Gastroesophageal sphincter (tissue), 4 donors: ENCODE results near the gene OLA1. TPM values are rescaled to one million over a fixed set of nuclear protein-coding genes. Genes with fewer than 3 reads are reported as not detected.

Experiments
- ATAC-seq: fragments of 150-250 bp; one replicate; pipeline ENCODE4 v1.9.1; 2016; ENCODE audit warnings: mild to moderate bottlenecking, moderate library complexity
- H3K27ac ChIP-seq, 4 donors: fragments of 200-600 bp; sonication (generic) in 3 of 4; 1 replicate in 3 of 4; 2 replicates in 1 of 4; pipeline ENCODE4 v1.5.1; 2016 to 2019
- H3K27me3 ChIP-seq: fragments of 200-600 bp; sonication (generic); one replicate; pipeline ENCODE4 v1.5.1; 2019
- H3K36me3 ChIP-seq, 2 donors: fragments of 200-600 bp; sonication (generic); one replicate each; pipeline ENCODE4 v1.5.1; 2019; ENCODE audit warnings: control low read depth in 1 of 2
- H3K4me1 ChIP-seq, 3 donors: fragments of 200-600 bp; sonication (generic); 1 replicate in 2 of 3; 2 replicates in 1 of 3; pipeline ENCODE4 v1.5.1; 2016 to 2019; ENCODE audit warnings: control low read depth in 2 of 3
- H3K4me3 ChIP-seq, 2 donors: fragments of 200-600 bp; sonication (generic); one replicate each; pipeline ENCODE4 v1.5.1; 2019; ENCODE audit warnings: mild to moderate bottlenecking in 1 of 2, moderate library complexity in 1 of 2
- H3K9me3 ChIP-seq, 3 donors: fragments of 200-600 bp; sonication (generic); one replicate each; pipeline ENCODE4 v1.5.1; 2017 to 2019; ENCODE audit warnings: control low read depth in 2 of 3
- EP300 ChIP-seq: sonication (generic); formaldehyde crosslinking; IDR thresholded peaks from one replicate; pipeline ENCODE4 v1.6.1; 2017; ENCODE audit warnings: antibody characterized with exemption, mild to moderate bottlenecking
- POLR2A ChIP-seq, 2 donors: fragments of 450-650 bp; IDR thresholded peaks; one replicate each; pipeline ENCODE4 v1.6.1; 2017; ENCODE audit warnings: antibody characterized with exemption in 2 of 2, mild to moderate bottlenecking in 2 of 2, moderate library complexity in 1 of 2
- POLR2AphosphoS5 ChIP-seq: sonication (generic); formaldehyde crosslinking; IDR thresholded peaks from one replicate; pipeline ENCODE4 v1.6.1; 2017; ENCODE audit warnings: antibody characterized with exemption
- WGBS, 2 donors: methylation state at CpG; one replicate each; pipeline ENCODE4 v1.1.5; 2018; ENCODE audit warnings: low coverage in 1 of 2; 5-methylcytosine and 5-hydroxymethylcytosine counted together
- total RNA-seq, 4 donors: library from RNA; depleted of rRNA; stranded (reverse); fragments of >200 nt; gene quantifications; one replicate each; pipeline ENCODE4 v1.1.0, GENCODE V29; 2016
- TF ChIP-seq, protein P1 (sequence below), 4 experiments: fragments of 200-600 bp in 2 of 4; fragments of 450-650 bp in 2 of 4; sonication (generic) in 1 of 4; IDR thresholded peaks; one replicate each; pipeline ENCODE4 v1.5.1; 2017 to 2019; ENCODE audit warnings: antibody characterized with exemption in 4 of 4, mild to moderate bottlenecking in 2 of 4, moderate library complexity in 2 of 4

Gene OLA1
- total RNA-seq, 4 donors from 2014 or later = 57.1 to 90.4 (median 72.1) TPM

DNA sequence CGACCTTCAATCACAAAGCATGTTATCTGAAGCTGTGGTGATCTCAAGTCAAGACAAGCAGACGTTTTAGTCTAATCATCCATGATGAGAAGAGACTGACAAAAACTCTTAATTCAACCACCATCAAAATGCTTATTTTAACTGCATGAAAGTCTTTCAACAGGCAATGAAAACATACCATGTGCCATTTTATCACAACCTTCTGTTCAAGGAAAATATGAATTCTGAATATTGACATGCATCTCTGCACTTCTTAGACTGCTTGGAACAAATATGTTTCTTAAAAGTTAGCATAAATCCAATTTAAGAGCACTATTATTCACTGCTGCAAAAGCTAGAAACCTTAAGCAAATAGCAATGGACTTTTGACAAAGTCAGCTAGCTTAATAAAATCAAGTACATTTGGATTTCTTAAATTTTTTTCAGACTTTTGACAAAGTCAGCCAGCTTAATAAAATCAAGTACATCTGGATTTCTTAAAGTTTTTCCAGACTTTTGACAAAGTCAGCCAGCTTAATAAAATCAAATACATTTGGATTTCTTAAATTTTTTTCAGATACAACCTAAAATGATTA lies 70.9 kb downstream of the OLA1 start:
- TF ChIP-seq, protein P1, sequence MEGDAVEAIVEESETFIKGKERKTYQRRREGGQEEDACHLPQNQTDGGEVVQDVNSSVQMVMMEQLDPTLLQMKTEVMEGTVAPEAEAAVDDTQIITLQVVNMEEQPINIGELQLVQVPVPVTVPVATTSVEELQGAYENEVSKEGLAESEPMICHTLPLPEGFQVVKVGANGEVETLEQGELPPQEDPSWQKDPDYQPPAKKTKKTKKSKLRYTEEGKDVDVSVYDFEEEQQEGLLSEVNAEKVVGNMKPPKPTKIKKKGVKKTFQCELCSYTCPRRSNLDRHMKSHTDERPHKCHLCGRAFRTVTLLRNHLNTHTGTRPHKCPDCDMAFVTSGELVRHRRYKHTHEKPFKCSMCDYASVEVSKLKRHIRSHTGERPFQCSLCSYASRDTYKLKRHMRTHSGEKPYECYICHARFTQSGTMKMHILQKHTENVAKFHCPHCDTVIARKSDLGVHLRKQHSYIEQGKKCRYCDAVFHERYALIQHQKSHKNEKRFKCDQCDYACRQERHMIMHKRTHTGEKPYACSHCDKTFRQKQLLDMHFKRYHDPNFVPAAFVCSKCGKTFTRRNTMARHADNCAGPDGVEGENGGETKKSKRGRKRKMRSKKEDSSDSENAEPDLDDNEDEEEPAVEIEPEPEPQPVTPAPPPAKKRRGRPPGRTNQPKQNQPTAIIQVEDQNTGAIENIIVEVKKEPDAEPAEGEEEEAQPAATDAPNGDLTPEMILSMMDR (IDR thresholded peaks at IDR 0.05) = no peak
- TF ChIP-seq POLR2A (IDR thresholded peaks at IDR 0.05) (no peak), EP300 (no peak), POLR2AphosphoS5 (no peak)

DNA sequence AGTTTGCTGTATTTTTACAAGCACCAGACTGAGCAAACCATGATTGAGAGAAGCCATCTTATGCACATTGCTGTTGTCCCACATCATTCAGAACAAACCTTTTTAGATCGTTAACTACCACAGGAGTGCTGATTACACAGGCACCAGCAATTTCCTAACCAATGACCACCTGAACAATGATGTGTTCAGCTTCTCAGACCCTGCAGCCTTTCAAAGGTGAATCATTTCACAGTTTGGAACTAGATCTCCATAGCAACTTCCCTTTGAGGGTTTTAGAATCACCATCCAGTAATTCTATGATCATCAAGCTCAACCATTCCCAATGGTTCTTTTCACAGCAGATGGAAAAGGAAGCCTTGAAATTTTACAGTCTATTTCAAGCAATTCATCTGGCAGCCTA lies 71.4 kb downstream of the OLA1 start:
- WGBS, 2 donors = 100% methylated on average over 1 of the region's 1 CpG
- Histone ChIP-seq H3K27ac (no peak overlapping the region), H3K4me1 (peaks cover 0 to 32% (median 0%) of the 10 kb centered on the region in 3 donors), H3K9me3 (peaks cover 0 to 26% (median 0%) of the 10 kb centered on the region in 3 donors), H3K27me3 (no peaks in the 10 kb centered on the region), H3K4me3 (no peak overlapping the region), H3K36me3 (peaks cover 0 to 6% of the 10 kb centered on the region in 2 donors)
- TF ChIP-seq POLR2AphosphoS5 (no peak), POLR2A (IDR thresholded peaks at IDR 0.05) (no peak), EP300 (no peak)
- TF ChIP-seq, protein P1 (IDR thresholded peaks at IDR 0.05) = no peak
- no peak for ATAC-seq

More for the DNA sequence above, 70.9 kb downstream of the OLA1 start:
- peaks cover 0 to 22% (median 0%) of the 10 kb centered on the region in 3 donors for H3K9me3 ChIP-seq
- 73 to 78% methylated on average over 2 of the region's 2 CpGs for WGBS, 2 donors
- H3K4me3 ChIP-seq = no peak overlapping the region
- ATAC-seq = no peak
- no peaks in the 10 kb centered on the region for H3K27me3 ChIP-seq
- H3K4me1 ChIP-seq = peaks cover 0 to 32% (median 0%) of the 10 kb centered on the region in 3 donors
- H3K27ac ChIP-seq = no peak overlapping the region
- peaks cover 0 to 5% of the 10 kb centered on the region in 2 donors for H3K36me3 ChIP-seq

- TF ChIP-seq EP300 (no peak), POLR2A (IDR thresholded peaks at IDR 0.05) (no peak)
- TF ChIP-seq, protein P1 (IDR thresholded peaks at IDR 0.05) = no peak
- Histone ChIP-seq H3K9me3 (peaks cover 0 to 34% (median 0%) of the 10 kb centered on the region in 3 donors), H3K27me3 (no peaks in the 10 kb centered on the region), H3K36me3 (peaks cover 0 to 6% of the 10 kb centered on the region in 2 donors), H3K4me3 (no peak overlapping the region), H3K4me1 (peaks cover 0 to 20% (median 0%) of the 10 kb centered on the region in 3 donors), H3K27ac (no peak overlapping the region)
- 86 to 92% methylated on average over 2 of the region's 2 CpGs for WGBS, 2 donors
- ATAC-seq = no peak
Observed at GRCh38 chr2:174174741-174175140, 73.6 kb downstream of the OLA1 start.

DNA sequence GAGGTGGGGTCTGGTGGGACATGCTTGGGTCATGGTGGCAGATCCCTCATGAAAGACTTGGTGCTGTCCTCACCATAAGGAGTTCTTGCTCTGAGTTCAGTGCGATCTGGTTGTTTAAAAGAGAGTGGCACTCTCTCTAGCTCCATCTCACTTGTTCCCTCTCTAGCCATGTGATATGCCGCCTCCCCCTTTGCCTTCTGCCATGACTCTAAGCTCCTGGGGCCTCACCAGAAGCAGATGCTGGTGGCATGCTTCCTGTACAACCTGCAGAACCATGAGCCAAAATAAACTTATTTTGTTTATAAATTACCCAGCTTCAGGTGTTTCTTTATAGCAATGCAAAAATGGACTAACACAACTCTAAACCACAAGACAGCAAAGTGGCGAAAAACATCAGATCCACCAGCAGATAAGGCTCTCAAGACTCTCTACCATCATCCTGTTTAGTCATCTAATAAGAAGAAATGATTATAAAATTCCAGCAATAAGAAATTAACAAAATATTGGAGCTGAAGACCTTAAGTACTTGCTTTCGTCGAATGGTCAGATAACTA lies 75.5 kb downstream of the OLA1 start:
- 79 to 90% methylated on average over 3 to 5 of the region's 5 CpGs for whole genome bisulfite sequencing, 2 donors
- H3K36me3 ChIP-seq = peaks cover 0 to 6% of the 10 kb centered on the region in 2 donors
- no peak overlapping the region for H3K27ac ChIP-seq
- H3K4me1 ChIP-seq = peaks cover 0 to 1% (median 0%) of the 10 kb centered on the region in 3 donors
- peaks cover 0 to 48% (median 0%) of the 10 kb centered on the region in 3 donors for H3K9me3 ChIP-seq
- TF ChIP-seq, protein P1 (IDR thresholded peaks at IDR 0.05) = no peak
- TF ChIP-seq POLR2AphosphoS5 (no peak), EP300 (no peak), POLR2A (IDR thresholded peaks at IDR 0.05) (no peak)
- no peaks in the 10 kb centered on the region for H3K27me3 ChIP-seq
- no peak for ATAC-seq
- no peak overlapping the region for H3K4me3 ChIP-seq
